Measurements from ENCODE around the gene PCDHB14. TPM values are rescaled to one million over a fixed set of nuclear protein-coding genes. Genes with fewer than 3 reads are reported as not detected.
"Not testable (repeated sequence)": the region's sequence is repeated elsewhere in the genome, so short reads cannot be mapped to it uniquely, and the experiment has no call there.

PCDHB14 gene
- total RNA-seq, 2 experiments from 2014 or later = not detected

- Mint-ChIP-seq H3K27ac (no peak within 1 kb of the TSS), H3K27me3 (peaks cover 10% of the 10 kb centered on the region), H3K9me3 (peaks cover 21% of the 10 kb centered on the region), H3K4me3 (no peak within 1 kb of the TSS), H3K36me3 (ENCODE audit: low read depth) (peaks cover 3% of the 10 kb centered on the region), H3K4me1 (no peaks in the 10 kb centered on the region)
- peak; percentile 29 for DNase-seq
- POLR2A ChIA-PET = no interaction called here
- CTCF ChIA-PET = interaction anchor here (1.2 kb wide), 1 partner anchor 15 kb away, joined by 3 read pairs; the partner anchor contains the start of gene PCDHB8
Observed at GRCh38 chr5:141192110-141192725, 30.9 kb upstream of the PCDHB14 start, which contains the start of gene PCDHB10. Gene PCDHB10 (plus strand): TSS chr5:141192353. CDS start chr5:141192553, 200 bp downstream.

- H3K4me3 Mint-ChIP-seq; H3K27ac Mint-ChIP-seq; H3K36me3 Mint-ChIP-seq (ENCODE audit: low read depth); CTCF ChIA-PET; H3K27me3 Mint-ChIP-seq; POLR2A ChIA-PET; DNase-seq; H3K4me1 Mint-ChIP-seq: not testable (repeated sequence)
- peaks cover 18% of the 10 kb centered on the region for H3K9me3 Mint-ChIP-seq
Observed at GRCh38 chr5:141194332-141194731, 28.8 kb upstream of the PCDHB14 start.

GRCh38 chr5:141196363-141196762 lies 26.8 kb upstream of the PCDHB14 start:
- Mint-ChIP-seq H3K4me3 (no peak overlapping the region), H3K9me3 (peaks cover 22% of the 10 kb centered on the region), H3K4me1 (no peaks in the 10 kb centered on the region), H3K36me3 (ENCODE audit: low read depth) (no peaks in the 10 kb centered on the region), H3K27ac (no peak overlapping the region), H3K27me3 (peaks cover 7% of the 10 kb centered on the region)
- ChIA-PET POLR2A (no interaction called here), CTCF (interaction anchor here (1.5 kb wide), 1 partner anchor 10 kb away, joined by 4 read pairs; the partner anchor contains the start of gene PCDHB9)
- DNase-seq = no peak

- ChIA-PET CTCF (interaction anchor here (1.0 kb wide), 1 partner anchor 218 kb away, joined by 3 read pairs; the partner anchor contains the start of gene PCDHGB7), POLR2A (no interaction called here)
- H3K9me3 Mint-ChIP-seq = peaks cover 14% of the 10 kb centered on the region
- peaks cover 2% of the 10 kb centered on the region for H3K36me3 Mint-ChIP-seq (ENCODE audit: low read depth)
- no peaks in the 10 kb centered on the region for H3K27me3 Mint-ChIP-seq
- no peak for DNase-seq
- H3K4me1 Mint-ChIP-seq = no peaks in the 10 kb centered on the region
- H3K27ac Mint-ChIP-seq = no peak within 1 kb of the TSS
- H3K4me3 Mint-ChIP-seq = no peak within 1 kb of the TSS
Observed at GRCh38 chr5:141199359-141200235, 23.5 kb upstream of the PCDHB14 start, which contains the start of gene PCDHB11. Gene PCDHB11 (plus strand): TSS chr5:141199627. CDS start chr5:141199775, 148 bp downstream.

- DNase-seq; H3K4me3 Mint-ChIP-seq; H3K4me1 Mint-ChIP-seq; H3K36me3 Mint-ChIP-seq (ENCODE audit: low read depth); H3K27me3 Mint-ChIP-seq; CTCF ChIA-PET; H3K27ac Mint-ChIP-seq; POLR2A ChIA-PET: not testable (repeated sequence)
- H3K9me3 Mint-ChIP-seq = peaks cover 13% of the 10 kb centered on the region
Observed at GRCh38 chr5:141201126-141201525, 22.0 kb upstream of the PCDHB14 start.

GRCh38 chr5:141201646-141202045 lies 21.5 kb upstream of the PCDHB14 start:
- H3K27me3 Mint-ChIP-seq; CTCF ChIA-PET; H3K4me1 Mint-ChIP-seq; DNase-seq; POLR2A ChIA-PET; H3K4me3 Mint-ChIP-seq; H3K36me3 Mint-ChIP-seq (ENCODE audit: low read depth); H3K27ac Mint-ChIP-seq; H3K9me3 Mint-ChIP-seq: not testable (repeated sequence)

- CTCF ChIA-PET = no interaction called here
- Mint-ChIP-seq H3K9me3 (no peaks in the 10 kb centered on the region), H3K27ac (no peak within 1 kb of the TSS), H3K27me3 (peaks cover 5% of the 10 kb centered on the region), H3K4me3 (no peak within 1 kb of the TSS), H3K4me1 (no peaks in the 10 kb centered on the region), H3K36me3 (ENCODE audit: low read depth) (no peaks in the 10 kb centered on the region)
- POLR2A ChIA-PET = no interaction called here
- no peak for DNase-seq
Observed at GRCh38 chr5:141208478-141208877, 14.7 kb upstream of the PCDHB14 start, which contains the start of gene PCDHB12. Gene PCDHB12 (plus strand): TSS chr5:141208719. CDS start chr5:141208908, 189 bp downstream.

- DNase-seq; CTCF ChIA-PET; H3K4me1 Mint-ChIP-seq; H3K27ac Mint-ChIP-seq; POLR2A ChIA-PET; H3K36me3 Mint-ChIP-seq (ENCODE audit: low read depth); H3K9me3 Mint-ChIP-seq; H3K4me3 Mint-ChIP-seq: not testable (repeated sequence)
- H3K27me3 Mint-ChIP-seq = peaks cover 15% of the 10 kb centered on the region
Observed at GRCh38 chr5:141210281-141210680, 12.9 kb upstream of the PCDHB14 start.

GRCh38 chr5:141210849-141211248 lies 12.3 kb upstream of the PCDHB14 start:
- DNase-seq; H3K9me3 Mint-ChIP-seq; POLR2A ChIA-PET; H3K4me3 Mint-ChIP-seq; CTCF ChIA-PET; H3K4me1 Mint-ChIP-seq; H3K27ac Mint-ChIP-seq; H3K36me3 Mint-ChIP-seq (ENCODE audit: low read depth): not testable (repeated sequence)
- H3K27me3 Mint-ChIP-seq = peaks cover 16% of the 10 kb centered on the region

- H3K27me3 Mint-ChIP-seq = peaks cover 19% of the 10 kb centered on the region
- CTCF ChIA-PET = interaction anchor here (0.7 kb wide), 1 partner anchor 35 kb away, joined by 3 read pairs; no protein-coding TSS in a partner anchor
Observed at GRCh38 chr5:141213656-141214339, 9.3 kb upstream of the PCDHB14 start, which contains the start of gene PCDHB13. Gene PCDHB13 (plus strand): TSS chr5:141213919. CDS start chr5:141214124, 205 bp downstream.

GRCh38 chr5:141214583-141214982 lies 8.6 kb upstream of the PCDHB14 start:
- DNase-seq; H3K36me3 Mint-ChIP-seq (ENCODE audit: low read depth); H3K4me3 Mint-ChIP-seq; POLR2A ChIA-PET; H3K27ac Mint-ChIP-seq; H3K4me1 Mint-ChIP-seq: not testable (repeated sequence)
- Mint-ChIP-seq H3K9me3 (peaks cover 23% of the 10 kb centered on the region), H3K27me3 (peaks cover 16% of the 10 kb centered on the region)
- CTCF ChIA-PET = interaction anchor here (0.7 kb wide), 1 partner anchor 36 kb away, joined by 3 read pairs; no protein-coding TSS in a partner anchor

More at GRCh38 chr5:141213656-141214339, 9.3 kb upstream of the PCDHB14 start, which contains the start of gene PCDHB13:
- H3K36me3 Mint-ChIP-seq (ENCODE audit: low read depth); DNase-seq; POLR2A ChIA-PET; H3K27ac Mint-ChIP-seq; H3K4me1 Mint-ChIP-seq; H3K4me3 Mint-ChIP-seq: not testable (repeated sequence)
- H3K9me3 Mint-ChIP-seq = peaks cover 20% of the 10 kb centered on the region

GRCh38 chr5:141215504-141215903 lies 7.6 kb upstream of the PCDHB14 start:
- DNase-seq; H3K4me3 Mint-ChIP-seq; H3K36me3 Mint-ChIP-seq (ENCODE audit: low read depth); H3K27ac Mint-ChIP-seq; CTCF ChIA-PET; POLR2A ChIA-PET; H3K4me1 Mint-ChIP-seq: not testable (repeated sequence)
- H3K27me3 Mint-ChIP-seq = peaks cover 14% of the 10 kb centered on the region
- peaks cover 25% of the 10 kb centered on the region for H3K9me3 Mint-ChIP-seq

GRCh38 chr5:141216035-141216434 lies 7.1 kb upstream of the PCDHB14 start:
- H3K4me3 Mint-ChIP-seq; H3K4me1 Mint-ChIP-seq; DNase-seq; POLR2A ChIA-PET; H3K27ac Mint-ChIP-seq; CTCF ChIA-PET; H3K36me3 Mint-ChIP-seq (ENCODE audit: low read depth): not testable (repeated sequence)
- H3K9me3 Mint-ChIP-seq = peaks cover 25% of the 10 kb centered on the region
- H3K27me3 Mint-ChIP-seq = peaks cover 14% of the 10 kb centered on the region

Data from activated CD4-positive, alpha-beta memory T cell treated with anti-CD3 and anti-CD28 coated beads, Interleukin-2, amount 10 ng/mL, durations not matched to agents 7 days and 5 days (primary cell).